Measurements from ENCODE around the gene DLG4.

GRCh38 chr17:7204336-7204735 lies 15.3 kb downstream of the DLG4 start:
- no peak for TF ChIP-seq CTCF (IDR thresholded peaks at IDR 0.05)
- TF ChIP-seq POLR2A (IDR thresholded peaks at IDR 0.05) = no peak

Measured in ovary (tissue), 3 donors.